CD4-positive, alpha-beta T cell treated with Interleukin-6 for 4 hours (primary cell): Measurements from ENCODE around the gene RAB4B.
"Not testable (repeated sequence)": the region's sequence is repeated elsewhere in the genome, so short reads cannot be mapped to it uniquely, and the experiment has no call there.

Source experiments
- DNase-seq: peaks from one replicate; pipeline ENCODE4 v3.0.0-alpha.2; 2020; ENCODE audit warnings: mixed read lengths

The RAB4B gene

DNA sequence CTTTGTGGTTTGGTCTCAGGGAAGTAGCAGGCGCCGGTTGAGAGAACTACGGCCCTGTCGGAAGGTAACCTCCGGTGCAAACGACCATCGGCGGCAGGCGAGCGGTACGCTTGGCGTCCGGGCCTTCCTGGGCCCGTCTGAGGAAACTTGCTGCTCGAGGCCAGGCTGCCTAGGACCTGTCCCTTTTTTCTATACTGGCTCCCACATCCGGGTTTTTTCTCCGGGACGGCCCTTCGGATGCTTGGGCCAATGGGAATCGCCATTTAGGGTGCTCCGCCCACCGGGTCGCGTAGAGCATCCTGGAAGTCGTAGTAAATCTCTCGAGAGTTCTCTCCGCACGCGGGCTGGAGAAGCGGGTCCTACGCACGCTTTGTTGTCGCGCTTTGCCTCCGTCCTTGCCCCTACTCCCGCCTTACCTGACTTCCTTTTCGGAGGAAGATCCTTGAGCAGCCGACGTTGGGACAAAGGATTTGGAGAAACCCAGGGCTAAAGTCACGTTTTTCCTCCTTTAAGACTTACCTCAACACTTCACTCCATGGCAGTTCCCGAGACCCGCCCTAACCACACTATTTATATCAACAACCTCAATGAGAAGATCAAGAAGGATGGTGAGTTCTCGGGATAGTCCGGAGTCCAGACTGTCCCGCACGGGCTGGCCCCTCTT is 27.0 kb upstream of the RAB4B start, which contains the start of gene SNRPA:
Gene SNRPA (plus strand): TSS at position 330 of the 664 bp plus-strand sequence. CDS start 206 bp downstream, at position 536.
- DNase-seq = peak; percentile 97

DNA sequence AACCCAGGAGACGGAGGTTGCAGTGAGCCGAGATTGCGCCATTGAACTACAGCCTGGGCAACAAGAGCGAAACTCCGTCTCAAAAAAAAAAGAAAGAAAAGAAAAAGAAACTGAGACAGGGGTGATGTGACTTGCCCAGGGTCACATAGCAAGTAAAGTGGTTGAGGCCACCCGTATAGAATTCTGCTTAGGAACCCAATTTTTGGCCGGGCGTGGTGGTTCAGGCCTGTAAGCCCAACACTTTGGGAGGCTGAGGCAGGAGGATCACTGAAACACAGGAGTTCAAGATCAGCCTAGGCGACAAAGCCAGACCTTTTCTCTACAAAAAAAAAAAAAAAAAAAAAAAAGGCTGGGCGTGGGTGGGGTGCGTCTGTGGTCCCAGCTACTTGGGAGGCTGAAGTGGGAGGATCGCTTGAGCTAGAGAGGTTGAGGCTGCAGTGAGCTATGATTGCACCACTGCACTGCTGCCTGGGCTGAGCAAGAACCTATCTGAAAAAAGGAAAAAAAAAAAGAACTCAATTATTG is 25.7 kb upstream of the RAB4B start:
- DNase-seq = no peak

GRCh38 chr19:40754611-40755247 is 23.3 kb upstream of the RAB4B start:
- peak; percentile 38 for DNase-seq

DNA sequence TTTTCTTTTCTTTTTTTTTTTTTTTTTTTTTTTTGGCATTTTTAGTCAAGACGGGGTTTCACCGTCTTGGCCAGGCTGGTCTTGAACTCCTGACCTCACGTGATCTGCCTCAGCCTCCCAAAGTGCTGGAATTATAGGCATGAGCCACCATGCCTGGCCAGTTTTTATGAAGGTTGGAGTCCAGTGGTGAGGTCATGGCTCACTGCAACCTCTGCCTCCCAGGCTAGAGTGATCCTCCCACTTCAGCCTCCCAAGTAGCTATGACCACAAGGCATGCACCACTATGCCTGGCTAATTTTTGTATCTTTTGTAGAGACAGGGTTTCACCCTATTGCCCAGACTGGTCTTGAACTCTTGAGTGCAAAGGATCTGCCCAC is 22.8 kb upstream of the RAB4B start:
- DNase-seq = no peak

DNA sequence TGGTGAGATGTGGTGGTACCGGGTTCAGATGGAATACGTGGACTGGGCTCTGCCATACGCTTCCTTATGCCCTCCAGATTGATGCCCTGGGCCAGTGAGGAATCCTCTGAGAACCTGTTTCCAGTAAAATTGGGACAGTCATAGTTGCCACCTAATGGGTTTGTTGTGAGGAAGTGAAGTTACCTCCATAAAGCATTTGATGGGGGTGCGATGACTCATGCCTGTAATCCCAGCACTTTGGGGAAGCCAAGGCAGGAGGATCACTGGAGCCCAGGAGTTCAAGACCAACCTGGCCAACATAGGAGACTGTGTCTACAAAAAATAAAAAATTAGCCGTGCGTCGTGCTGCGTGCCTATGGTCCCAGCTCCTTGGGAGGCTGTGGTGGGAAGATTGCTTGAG is 22.3 kb upstream of the RAB4B start:
- no peak for DNase-seq

DNA sequence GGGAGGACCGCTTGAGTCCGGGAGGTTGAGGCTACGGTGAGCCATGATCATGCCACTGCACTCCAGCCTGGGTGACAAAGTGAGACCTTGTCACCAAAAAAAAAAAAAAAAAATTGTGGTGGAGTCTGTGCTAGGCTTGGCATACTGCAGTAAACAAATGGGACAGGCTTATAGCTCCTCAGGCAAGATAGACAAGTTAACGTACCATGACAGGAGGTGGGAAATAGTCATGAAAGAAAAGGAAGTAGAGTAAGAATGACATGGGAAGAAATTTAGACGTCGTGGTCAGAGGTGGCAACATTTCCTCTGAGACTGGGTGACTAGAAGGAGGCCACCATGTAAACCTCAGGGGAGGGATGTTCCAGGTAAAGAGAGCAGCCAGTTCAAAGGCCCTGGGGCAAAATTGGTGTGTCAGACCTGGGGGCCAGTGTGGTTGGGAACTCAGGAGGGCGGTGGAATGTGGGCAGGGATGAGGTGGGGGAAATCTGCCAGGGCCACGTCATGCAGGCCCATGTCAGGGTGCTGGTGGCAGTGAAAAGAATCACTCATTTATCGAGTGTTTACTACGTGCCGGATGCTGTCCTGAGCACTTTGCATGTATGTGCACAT is 21.4 kb upstream of the RAB4B start:
- no peak for DNase-seq

DNA sequence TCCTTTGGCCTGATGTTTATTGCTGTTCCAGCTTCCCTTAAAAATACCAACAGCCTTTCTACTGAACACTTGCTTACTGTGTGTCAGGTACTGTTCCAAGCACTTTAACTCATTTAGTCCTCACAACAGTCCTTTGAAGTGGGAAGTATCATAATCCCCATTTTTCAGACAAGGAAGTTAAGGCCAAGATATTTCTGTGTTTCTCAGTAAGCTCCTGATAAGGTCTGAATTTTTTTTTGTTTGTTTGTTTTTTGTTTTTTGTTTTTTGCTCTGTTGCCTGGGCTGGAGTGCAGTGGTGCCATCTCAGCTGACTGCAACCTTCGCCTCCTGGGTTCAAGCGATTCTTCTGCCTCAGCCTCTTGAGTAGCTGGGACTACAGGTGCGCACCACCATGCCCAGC is 19.6 kb upstream of the RAB4B start:
- DNase-seq = no peak

DNA sequence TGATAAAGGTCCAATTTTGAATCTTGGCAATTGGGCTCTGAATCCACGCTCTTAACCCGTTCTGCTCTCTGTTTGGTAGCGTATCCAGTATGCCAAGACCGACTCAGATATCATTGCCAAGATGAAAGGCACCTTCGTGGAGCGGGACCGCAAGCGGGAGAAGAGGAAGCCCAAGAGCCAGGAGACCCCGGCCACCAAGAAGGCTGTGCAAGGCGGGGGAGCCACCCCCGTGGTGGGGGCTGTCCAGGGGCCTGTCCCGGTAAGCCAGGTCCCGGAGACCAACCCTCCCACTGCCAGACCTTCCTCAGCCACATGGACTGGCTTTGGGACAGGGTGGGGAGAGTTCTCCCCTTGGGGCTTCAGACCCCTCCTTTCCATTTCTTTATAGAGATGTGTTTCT is 18.7 kb upstream of the RAB4B start:
- no peak for DNase-seq

DNA sequence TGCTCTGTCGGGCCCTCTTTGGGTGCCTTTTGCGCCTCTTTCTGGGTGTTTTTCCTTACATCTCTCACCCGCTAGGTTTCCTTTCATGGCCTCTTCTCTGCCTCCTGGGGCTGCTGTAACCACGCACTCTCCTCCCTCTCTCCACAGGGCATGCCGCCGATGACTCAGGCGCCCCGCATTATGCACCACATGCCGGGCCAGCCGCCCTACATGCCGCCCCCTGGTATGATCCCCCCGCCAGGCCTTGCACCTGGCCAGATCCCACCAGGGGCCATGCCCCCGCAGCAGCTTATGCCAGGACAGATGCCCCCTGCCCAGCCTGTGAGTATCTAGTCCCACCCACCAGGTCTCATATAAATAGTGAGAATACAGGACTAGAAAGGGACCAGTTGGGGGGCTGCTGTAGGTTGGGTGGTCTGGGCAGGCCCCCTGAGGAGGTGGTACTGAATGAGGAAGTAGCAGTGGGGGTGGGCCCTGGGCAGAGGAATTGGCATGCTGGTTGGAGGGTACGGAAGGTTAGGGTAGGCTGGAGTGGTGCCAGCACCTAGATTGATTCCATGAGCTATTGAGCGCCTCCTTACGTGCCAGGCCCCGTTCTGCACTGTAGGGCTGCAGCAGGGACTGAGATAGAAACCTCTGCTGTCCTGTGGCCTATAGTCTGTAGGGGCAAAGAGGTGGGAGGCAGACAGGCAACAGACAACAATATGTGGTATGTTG is 15.1 kb upstream of the RAB4B start:
- DNase-seq = no peak

DNA sequence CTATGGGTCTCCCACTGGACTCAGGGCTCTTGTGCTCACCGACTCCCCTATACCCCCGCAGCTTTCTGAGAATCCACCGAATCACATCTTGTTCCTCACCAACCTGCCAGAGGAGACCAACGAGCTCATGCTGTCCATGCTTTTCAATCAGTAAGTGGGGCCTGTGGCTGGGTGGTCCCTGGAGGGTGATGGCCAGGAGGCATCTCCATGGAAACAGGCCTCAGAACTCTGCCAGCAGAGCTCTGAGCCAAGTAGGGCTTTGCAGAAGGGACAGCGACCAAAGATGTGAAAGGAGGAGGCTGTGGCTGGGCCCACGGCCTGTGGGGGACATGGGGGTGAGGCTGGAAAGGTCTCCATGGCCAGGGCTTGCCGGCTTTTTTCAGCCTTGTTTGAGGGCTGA is 14.5 kb upstream of the RAB4B start:
- DNase-seq = no peak

DNA sequence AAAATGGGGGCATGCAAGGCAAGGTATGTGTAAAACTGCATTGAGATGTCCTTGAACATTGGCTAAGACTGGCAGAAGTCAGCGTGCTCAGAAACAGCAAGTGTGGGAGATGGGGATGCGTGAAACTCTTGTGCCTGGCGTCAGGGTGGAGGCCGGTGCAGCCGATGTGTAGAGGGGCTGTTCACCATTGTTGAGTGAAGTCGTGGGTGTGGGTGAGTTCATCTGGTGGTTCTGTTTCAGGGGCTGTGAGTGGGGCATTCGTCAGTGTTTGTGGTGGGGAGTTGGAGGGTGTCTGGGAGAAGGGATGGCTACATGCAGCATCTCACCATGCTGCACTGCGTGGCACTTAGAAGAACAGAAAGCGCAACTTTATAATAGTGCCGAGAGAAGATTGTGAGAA is 14.1 kb upstream of the RAB4B start:
- no peak for DNase-seq

- not testable (repeated sequence) for DNase-seq
These were observed 11.7 kb upstream of the RAB4B start for GRCh38 chr19:40766385-40766784.

GRCh38 chr19:40768869-40769268 is 9.2 kb upstream of the RAB4B start:
- DNase-seq = no peak

GRCh38 chr19:40771101-40771862 is 6.8 kb upstream of the RAB4B start:
- DNase-seq = not testable (repeated sequence)

DNA sequence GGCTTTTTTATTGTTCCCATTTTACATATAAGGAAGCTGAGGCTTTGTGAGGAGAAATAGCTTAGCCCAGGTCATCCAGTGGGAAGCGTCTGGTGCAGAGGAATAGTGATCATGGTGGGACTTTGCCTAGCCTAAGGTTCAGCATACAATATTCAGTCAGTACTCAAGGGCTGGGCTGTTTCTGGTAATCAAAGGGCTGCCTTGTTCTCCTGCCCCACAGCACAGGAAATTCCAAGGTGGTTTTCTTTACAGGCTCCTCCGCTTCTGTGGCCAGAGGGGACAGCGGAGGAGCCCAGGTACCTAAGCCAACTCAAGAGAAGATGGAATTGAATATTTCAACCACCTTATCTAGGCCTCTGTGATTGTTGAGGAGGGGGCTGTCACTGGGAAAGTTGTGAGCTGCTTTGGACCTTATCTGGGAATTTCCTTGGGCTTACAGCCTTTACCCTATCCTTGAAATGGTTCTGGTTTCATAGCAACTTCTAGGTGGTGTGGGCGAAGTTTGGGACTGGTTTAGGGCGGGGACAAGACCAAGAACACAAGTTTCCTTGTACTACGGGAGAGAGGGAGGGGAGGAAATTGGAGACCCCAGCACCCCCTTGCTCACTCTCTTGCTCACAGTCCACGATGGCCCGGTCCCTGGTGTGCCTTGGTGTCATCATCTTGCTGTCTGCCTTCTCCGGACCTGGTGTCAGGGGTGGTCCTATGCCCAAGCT is 3.0 kb upstream of the RAB4B start, which contains the start of gene MIA:
Gene MIA (plus strand): TSS at position 606 of the 716 bp plus-strand sequence. CDS start 22 bp downstream, at position 628.
- no peak for DNase-seq

DNA sequence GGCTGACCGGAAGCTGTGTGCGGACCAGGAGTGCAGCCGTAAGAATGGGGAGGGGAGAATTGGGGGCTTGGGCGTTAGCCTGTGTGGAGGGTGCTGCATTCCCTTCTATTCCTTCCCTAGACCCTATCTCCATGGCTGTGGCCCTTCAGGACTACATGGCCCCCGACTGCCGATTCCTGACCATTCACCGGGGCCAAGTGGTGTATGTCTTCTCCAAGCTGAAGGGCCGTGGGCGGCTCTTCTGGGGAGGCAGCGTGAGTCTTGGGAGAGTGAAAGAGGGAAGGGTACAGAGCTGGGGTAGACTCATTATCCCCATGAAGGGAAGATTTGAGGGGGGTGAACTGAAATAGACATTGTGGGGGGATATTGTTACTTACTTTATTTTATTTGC is 2.4 kb upstream of the RAB4B start:
- no peak for DNase-seq

GRCh38 chr19:40776364-40776763 is 1.7 kb upstream of the RAB4B start:
- DNase-seq = no peak

GRCh38 chr19:40776932-40777644 is 959 bp upstream of the RAB4B start:
- DNase-seq = peak; percentile 91

- DNase-seq = no peak
These were observed 456 bp upstream of the RAB4B start for GRCh38 chr19:40777645-40777936.

- DNase-seq = no peak
These were observed 748 bp downstream of the RAB4B start for GRCh38 chr19:40778706-40779284.

DNA sequence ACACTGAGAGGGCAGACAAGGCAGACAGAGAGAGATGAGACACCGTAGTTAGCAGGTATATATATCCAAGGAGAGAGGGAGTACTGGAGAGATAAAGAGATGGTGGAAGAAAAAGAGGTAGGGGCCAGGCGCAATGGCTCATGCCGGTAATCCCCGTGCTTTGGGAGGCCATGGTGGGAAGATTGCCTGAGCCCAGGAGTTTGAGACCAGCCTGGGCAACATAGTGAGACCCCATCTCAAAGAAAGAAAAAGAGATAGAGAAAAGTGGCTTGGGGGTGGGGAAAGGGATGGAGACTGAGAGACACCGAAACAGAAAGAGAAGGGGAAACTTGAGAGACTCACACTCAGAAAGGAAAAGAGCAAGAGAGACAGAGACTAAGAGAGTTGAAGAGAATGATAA is 2.5 kb downstream of the RAB4B start:
- no peak for DNase-seq
